AG09319 (cell line): ENCODE measurements around the gene PAK4.

Source experiments
- DNase-seq: peaks from one replicate; pipeline ENCODE4 v3.0.0-alpha.2; 2010; ENCODE audit warnings: low read depth; ENCODE audit errors: extremely low read depth
- TF ChIP-seq, protein P1 (sequence below): IDR thresholded peaks from 2 replicates; pipeline ENCODE4 v1.5.1; 2011; ENCODE audit warnings: low read depth, mild to moderate bottlenecking, inconsistent platforms, low read length, moderate library complexity

PAK4 gene

DNA sequence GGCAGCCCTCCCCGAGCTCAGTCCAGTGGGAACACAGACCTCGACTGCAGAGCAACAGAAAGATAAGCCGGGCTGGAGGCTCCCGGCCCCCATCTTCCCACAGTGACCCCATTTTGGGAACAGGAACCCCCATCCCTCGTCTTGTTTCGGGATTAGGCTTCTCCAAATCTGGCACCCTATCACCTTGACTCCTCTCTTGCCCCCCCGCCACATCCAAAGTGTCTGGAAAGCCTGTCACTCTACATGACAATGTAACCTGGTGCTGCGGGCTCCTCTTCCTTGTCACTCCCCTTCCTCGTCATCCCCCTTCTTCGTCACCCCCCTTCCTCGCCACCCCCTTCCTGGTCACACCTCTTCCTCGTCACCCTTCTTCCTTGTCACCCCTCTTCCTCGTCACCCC lies 10.1 kb downstream of the PAK4 start:
- TF ChIP-seq, protein P1, sequence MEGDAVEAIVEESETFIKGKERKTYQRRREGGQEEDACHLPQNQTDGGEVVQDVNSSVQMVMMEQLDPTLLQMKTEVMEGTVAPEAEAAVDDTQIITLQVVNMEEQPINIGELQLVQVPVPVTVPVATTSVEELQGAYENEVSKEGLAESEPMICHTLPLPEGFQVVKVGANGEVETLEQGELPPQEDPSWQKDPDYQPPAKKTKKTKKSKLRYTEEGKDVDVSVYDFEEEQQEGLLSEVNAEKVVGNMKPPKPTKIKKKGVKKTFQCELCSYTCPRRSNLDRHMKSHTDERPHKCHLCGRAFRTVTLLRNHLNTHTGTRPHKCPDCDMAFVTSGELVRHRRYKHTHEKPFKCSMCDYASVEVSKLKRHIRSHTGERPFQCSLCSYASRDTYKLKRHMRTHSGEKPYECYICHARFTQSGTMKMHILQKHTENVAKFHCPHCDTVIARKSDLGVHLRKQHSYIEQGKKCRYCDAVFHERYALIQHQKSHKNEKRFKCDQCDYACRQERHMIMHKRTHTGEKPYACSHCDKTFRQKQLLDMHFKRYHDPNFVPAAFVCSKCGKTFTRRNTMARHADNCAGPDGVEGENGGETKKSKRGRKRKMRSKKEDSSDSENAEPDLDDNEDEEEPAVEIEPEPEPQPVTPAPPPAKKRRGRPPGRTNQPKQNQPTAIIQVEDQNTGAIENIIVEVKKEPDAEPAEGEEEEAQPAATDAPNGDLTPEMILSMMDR = no peak
- no peak for DNase-seq

DNA sequence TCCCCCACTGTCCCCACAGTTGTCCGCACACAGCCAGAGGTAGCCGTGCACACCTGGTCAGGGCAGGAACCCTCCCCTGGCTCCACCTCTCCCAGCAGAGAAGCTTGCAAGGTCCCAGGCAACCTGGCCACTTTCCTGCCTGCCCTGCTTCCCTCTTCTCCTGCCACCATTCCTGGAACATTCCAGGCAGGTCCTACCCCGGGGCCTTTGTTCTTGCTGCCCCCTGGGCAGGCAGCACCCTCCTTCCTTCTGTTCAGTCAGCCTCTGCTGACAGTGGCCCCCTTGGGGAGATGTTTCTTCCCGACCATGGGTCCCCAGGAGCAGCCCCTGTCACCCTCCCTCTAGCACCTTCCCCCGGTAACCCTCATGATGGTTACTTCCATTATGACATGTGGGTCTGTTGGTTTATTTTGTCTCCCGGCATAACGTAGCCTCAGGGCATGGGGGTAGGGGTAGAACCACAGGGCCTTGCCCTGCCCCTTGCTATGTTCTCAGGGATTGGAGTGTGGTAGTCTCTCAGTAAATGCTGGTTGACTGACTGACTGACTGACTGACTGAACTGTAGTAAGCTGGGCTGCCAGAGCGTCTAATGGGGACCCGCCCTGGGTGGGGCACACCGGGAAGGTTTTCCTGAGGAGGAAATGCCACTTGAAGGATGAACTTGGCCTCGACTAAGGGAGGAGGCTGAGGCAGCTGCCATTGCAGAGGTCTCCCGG lies 10.8 kb downstream of the PAK4 start:
- DNase-seq = no peak
- TF ChIP-seq, protein P1 = no peak

DNA sequence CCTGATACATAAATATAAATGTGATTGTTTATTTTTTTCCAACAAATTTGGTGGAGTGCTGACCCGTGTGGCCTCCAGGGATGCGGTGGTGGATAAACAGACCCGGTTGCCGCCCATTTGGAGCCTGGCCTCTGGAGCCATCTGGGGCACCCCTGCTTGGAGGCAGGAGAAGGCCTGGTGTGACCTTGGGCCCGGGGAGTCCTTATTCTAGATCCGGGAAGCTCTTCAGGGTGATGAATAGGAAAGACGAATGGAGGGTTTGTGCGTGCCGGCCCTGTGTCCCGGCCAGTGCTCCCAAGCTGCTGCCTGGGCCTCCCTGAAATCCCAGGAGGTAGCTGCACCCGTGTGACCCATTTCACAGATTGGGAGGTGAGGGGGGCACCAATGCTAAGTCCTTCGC lies 11.5 kb downstream of the PAK4 start:
- no peak for DNase-seq
- TF ChIP-seq, protein P1 = no peak

DNA sequence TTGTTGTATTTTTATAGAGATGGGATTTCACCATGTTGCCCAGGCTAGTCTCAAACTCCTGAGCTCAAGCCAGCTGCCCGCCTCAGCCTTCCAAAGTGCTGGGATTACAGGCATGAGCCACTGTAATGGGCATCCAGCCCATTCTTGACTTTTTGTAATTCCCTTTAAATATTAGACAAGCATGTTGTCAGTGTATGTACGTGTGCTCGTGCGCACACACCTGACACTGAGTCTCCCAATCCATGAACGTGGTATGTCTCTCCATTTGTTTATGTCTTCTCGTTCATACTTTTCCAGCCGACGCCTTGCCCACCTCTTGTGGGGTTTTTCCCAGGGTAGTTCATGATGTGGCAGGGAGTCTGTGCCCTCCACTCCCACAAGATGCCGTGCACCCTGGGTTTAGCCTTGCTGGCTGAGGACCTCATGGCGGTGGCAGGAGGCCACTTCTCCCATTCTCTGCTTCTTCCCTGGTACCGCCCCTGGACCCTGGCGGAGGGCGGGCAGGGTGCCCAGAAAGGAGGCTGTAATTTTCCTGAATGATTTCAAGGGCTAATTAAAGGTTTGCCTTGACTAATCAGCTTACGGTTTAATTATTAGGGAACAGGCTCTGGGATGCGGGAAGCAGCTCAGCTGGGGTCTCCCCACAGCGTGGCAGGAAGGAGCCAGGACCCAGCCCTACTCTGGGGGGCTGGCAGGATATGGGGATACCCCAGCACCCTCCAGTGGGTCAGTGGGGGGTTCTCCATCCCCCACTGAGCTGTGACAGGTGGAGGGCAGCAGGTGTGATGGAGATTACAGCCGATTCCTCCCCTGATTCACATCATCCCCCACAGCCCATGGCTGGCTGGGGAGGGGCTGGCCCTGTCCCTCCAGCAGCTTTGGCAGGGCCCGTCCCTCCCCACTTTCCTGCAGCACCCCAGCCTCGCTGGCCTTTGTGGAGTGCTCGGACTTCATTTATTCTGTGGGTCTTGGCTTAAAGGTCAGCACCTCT lies 12.9 kb downstream of the PAK4 start:
- TF ChIP-seq, protein P1 = no peak
- no peak for DNase-seq

DNA sequence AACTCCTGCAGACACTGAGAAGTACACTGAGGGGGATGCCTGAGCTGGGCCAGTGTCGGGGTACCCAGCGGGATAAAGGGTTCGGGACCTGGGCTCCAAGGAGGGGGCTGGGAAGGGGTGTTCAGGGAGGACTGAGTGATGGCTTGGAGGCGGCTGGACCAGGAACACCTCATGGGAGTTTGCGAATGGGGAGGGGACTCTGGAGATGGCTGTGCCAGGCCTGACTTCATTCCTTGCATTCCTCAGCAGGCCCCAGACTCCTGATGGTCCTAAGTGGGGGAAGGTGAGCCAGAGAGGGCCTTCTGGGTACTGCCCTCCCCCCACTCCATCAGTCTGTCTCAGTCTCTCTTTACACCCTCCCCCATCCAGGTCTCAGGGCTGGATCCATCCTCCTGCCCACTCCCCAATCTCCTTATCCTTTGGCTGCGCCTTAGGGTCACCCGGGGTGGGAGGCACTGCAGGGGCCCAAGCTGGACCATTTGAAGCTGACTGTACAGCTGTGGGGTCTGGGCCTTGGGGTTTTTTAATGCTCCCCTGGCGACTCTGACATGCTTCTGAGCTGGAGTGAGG lies 13.8 kb downstream of the PAK4 start:
- no peak for DNase-seq
- TF ChIP-seq, protein P1 = no peak

DNA sequence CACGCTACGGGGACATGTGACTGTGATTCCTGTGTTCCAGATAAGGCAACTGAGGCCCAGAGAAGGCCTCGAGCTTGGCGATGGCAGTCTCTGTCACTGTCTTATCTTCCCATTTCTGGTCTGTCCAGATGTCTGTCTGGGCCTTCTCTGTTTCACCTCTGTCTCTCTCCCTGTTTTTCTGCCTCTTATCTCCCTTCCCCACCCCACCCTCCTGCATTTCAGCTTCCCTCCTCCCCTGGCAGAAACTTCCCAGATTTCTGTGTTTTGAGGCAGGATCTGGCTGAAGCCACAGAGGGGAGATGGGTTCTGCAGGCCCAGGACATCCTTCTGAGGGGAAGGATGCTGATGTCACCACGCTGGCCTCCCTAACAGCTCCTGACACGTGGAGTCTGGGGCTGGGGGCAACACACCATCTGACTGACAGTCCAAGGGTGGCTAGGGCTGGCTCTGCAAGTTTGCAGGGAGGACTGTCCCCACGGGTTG lies 14.4 kb downstream of the PAK4 start:
- no peak for DNase-seq
- TF ChIP-seq, protein P1 = no peak
